Lung (tissue), 12 donors: ENCODE results near the gene TMSB15B. TPM values are rescaled to one million over a fixed set of nuclear protein-coding genes. Genes with fewer than 3 reads are reported as not detected.
A peak's percentile ranks its signal among the peaks of the same experiment; 100 is the strongest.
"Not testable (repeated sequence)": the region's sequence is repeated elsewhere in the genome, so short reads cannot be mapped to it uniquely, and the experiment has no call there.

ENCODE experiments used
- ATAC-seq: fragments of 200-7000 bp; cut with Tn5 transposase; one replicate; pipeline ENCODE4 v1.9.1; 2020; ENCODE audit warnings: moderate number of reproducible peaks; ENCODE audit not compliant: insufficient read depth, low FRiP score
- DNase-seq, 3 donors: peaks; one replicate each; pipeline ENCODE4 v3.0.0-alpha.2; 2013 to 2017
- H3K27ac ChIP-seq, 2 donors: one replicate each; pipeline ENCODE4 v1.5.1; 2013; ENCODE audit warnings: mild to moderate bottlenecking in 2 of 2, moderate library complexity in 2 of 2, control low read depth in 1 of 2, inconsistent platforms in 1 of 2, low read depth in 1 of 2, low read length in 1 of 2
- H3K27me3 ChIP-seq, 3 donors: one replicate each; pipeline ENCODE4 v1.5.1; 2013; ENCODE audit warnings: low read length in 2 of 3; ENCODE audit not compliant: control insufficient read depth in 3 of 3, insufficient read depth in 3 of 3
- H3K36me3 ChIP-seq, 4 donors: one replicate each; pipeline ENCODE4 v1.5.1; 2013; ENCODE audit warnings: low read length in 4 of 4, mild to moderate bottlenecking in 1 of 4, moderate library complexity in 1 of 4; ENCODE audit not compliant: control insufficient read depth in 4 of 4, insufficient read depth in 4 of 4
- H3K4me1 ChIP-seq, 5 donors: one replicate each; pipeline ENCODE4 v1.5.1; 2013; ENCODE audit warnings: low read length in 5 of 5, mild to moderate bottlenecking in 2 of 5, moderate library complexity in 1 of 5; ENCODE audit not compliant: control insufficient read depth in 5 of 5, insufficient read depth in 5 of 5
- H3K4me3 ChIP-seq: one replicate; pipeline ENCODE4 v1.5.1; 2013; ENCODE audit warnings: mild to moderate bottlenecking, control low read depth, moderate library complexity
- H3K9ac ChIP-seq, 2 donors: one replicate each; pipeline ENCODE4 v1.5.1; 2013; ENCODE audit warnings: low read length in 2 of 2, control low read depth in 1 of 2; ENCODE audit not compliant: insufficient read depth in 1 of 2
- H3K9me3 ChIP-seq, 4 donors: one replicate each; pipeline ENCODE4 v1.5.1; 2013; ENCODE audit warnings: low read length in 3 of 4, mild to moderate bottlenecking in 1 of 4, moderate library complexity in 1 of 4; ENCODE audit not compliant: control insufficient read depth in 4 of 4, insufficient read depth in 3 of 4
- CTCF ChIP-seq: IDR thresholded peaks from 2 replicates; pipeline ENCODE4 v1.5.1; 2012; ENCODE audit warnings: mild to moderate bottlenecking; ENCODE audit errors: control extremely low read depth, extremely low read depth
- WGBS, 2 donors: extraction: QIAGEN DNeasy Blood & Tissue Kit; methylation state at CpG; one replicate each; pipeline ENCODE4 v1.1.7; 2013; 5-methylcytosine and 5-hydroxymethylcytosine counted together
- polyA plus RNA-seq, 2 donors: library from polyadenylated mRNA; stranded (reverse); fragments of 200-250 nt; gene quantifications; one replicate each; pipeline ENCODE4 v1.2.1, GENCODE V29; 2013
- total RNA-seq, 2 donors: library from RNA; depleted of rRNA in 1 of 2; stranded (reverse); fragments of >200 nt in 1 of 2; gene quantifications; one replicate each; pipeline ENCODE4 v1.2.1, GENCODE V29; 2014 to 2021
- donor health status: control.
- donor health status: control.
- donor health status: Bipolar disorder and iron deficiency.
- donor health status: healthy.
- donor health status: DM: yes; HTN: yes; CAD: no.

Gene TMSB15B
- total and polyA plus RNA-seq, 4 donors = 1.2 to 6.2 (median 2.5) TPM

- 60 to 87% methylated on average over 4 of the region's 4 CpGs for whole genome bisulfite sequencing, 2 donors
- no peak for TF ChIP-seq CTCF
Measured at GRCh38 chrX:103927633-103928032, 34.8 kb upstream of the TMSB15B start.

GRCh38 chrX:103932133-103932532, 30.3 kb upstream of the TMSB15B start:
- 66 to 96% methylated on average over 4 of the region's 4 CpGs for WGBS, 2 donors
- Histone ChIP-seq H3K4me3 (no peak overlapping the region), H3K27ac (no peak overlapping the region), H3K4me1 (no peaks in the 10 kb centered on the region), H3K36me3 (no peaks in the 10 kb centered on the region), H3K9ac (no peak overlapping the region), H3K9me3 (no peaks in the 10 kb centered on the region), H3K27me3 (peaks cover 0 to 18% (median 7%) of the 10 kb centered on the region in 3 donors)
- DNase-seq (no peak), ATAC-seq (no peak)
- no peak for TF ChIP-seq CTCF

More at GRCh38 chrX:103927633-103928032, 34.8 kb upstream of the TMSB15B start:
- DNase-seq = no peak
- H3K4me1 ChIP-seq = no peaks in the 10 kb centered on the region
- no peak overlapping the region for H3K4me3 ChIP-seq
- ATAC-seq = no peak
- H3K9me3 ChIP-seq = peaks cover 0 to 3% (median 0%) of the 10 kb centered on the region in 4 donors
- H3K9ac ChIP-seq = no peak overlapping the region
- H3K27ac ChIP-seq = no peak overlapping the region
- H3K36me3 ChIP-seq = no peaks in the 10 kb centered on the region
- peaks cover 0 to 18% (median 7%) of the 10 kb centered on the region in 3 donors for H3K27me3 ChIP-seq

GRCh38 chrX:103940257-103940656, 22.2 kb upstream of the TMSB15B start:
- not testable (repeated sequence) for H3K4me1 ChIP-seq, DNase-seq, H3K9me3 ChIP-seq, H3K9ac ChIP-seq, H3K4me3 ChIP-seq, H3K36me3 ChIP-seq, ATAC-seq, H3K27ac ChIP-seq
- peaks cover 0 to 16% (median 5%) of the 10 kb centered on the region in 3 donors for H3K27me3 ChIP-seq
- 61 to 92% methylated on average over 6 of the region's 6 CpGs for WGBS, 2 donors

GRCh38 chrX:103941201-103941975, 21.0 kb upstream of the TMSB15B start:
- peaks cover 0 to 19% (median 5%) of the 10 kb centered on the region in 3 donors for H3K27me3 ChIP-seq
- no peak overlapping the region for H3K9ac ChIP-seq
- peak; percentile 15 for TF ChIP-seq CTCF
- ATAC-seq = no peak
- peak in 2 of 3 donors; percentile 21 to 28 for DNase-seq
- no peak overlapping the region for H3K4me3 ChIP-seq
- H3K27ac ChIP-seq = no peak overlapping the region
- no peaks in the 10 kb centered on the region for H3K9me3 ChIP-seq
- no peaks in the 10 kb centered on the region for H3K36me3 ChIP-seq
- WGBS, 2 donors = 19 to 21% methylated on average over 3 of the region's 3 CpGs
- H3K4me1 ChIP-seq = no peaks in the 10 kb centered on the region
